ENCODE measurements around the gene STEAP3. TPM values are rescaled to one million over a fixed set of nuclear protein-coding genes. Genes with fewer than 3 reads are reported as not detected.

Gene STEAP3
- total and polyA plus RNA-seq, 12 donors: 5.0 to 18.2 (median 7.4) TPM

- 59 to 76% methylated on average over 9 of the region's 9 CpGs for WGBS, 2 donors
- DNase-seq: no peak
- intact Hi-C loops (cut with DNase I): loop anchor here in 1 of 10 donors (5.0 kb wide), 1 partner anchor 35 kb away; the partner anchor contains the start of gene STEAP3
Measured at GRCh38 chr2:119257198-119257597, 33.6 kb downstream of the STEAP3 start.

GRCh38 chr2:119259296-119259860 is 35.7 kb downstream of the STEAP3 start:
- ATAC-seq (peak in 3 of 8 donors; percentile 38 to 50 (median 40)), DNase-seq (no peak)
- peaks cover 0 to 22% (median 0%) of the 10 kb centered on the region in 9 donors for H3K4me1 ChIP-seq
- no peak overlapping the region for H3K27ac ChIP-seq
- WGBS, 2 donors: 69 to 73% methylated on average over 5 of the region's 5 CpGs
- peaks cover 0 to 15% (median 0%) of the 10 kb centered on the region in 9 donors for H3K36me3 ChIP-seq
- H3K9me3 ChIP-seq: no peaks in the 10 kb centered on the region
- no peak for TF ChIP-seq CTCF (IDR thresholded peaks at IDR 0.05)
- intact Hi-C loops (cut with DNase I): loop anchor here in 1 of 10 donors (5.0 kb wide), 1 partner anchor 37 kb away; the partner anchor contains the start of gene STEAP3
- H3K27me3 ChIP-seq: no peaks in the 10 kb centered on the region
- H3K4me3 ChIP-seq: no peak overlapping the region

More at GRCh38 chr2:119257198-119257597, 33.6 kb downstream of the STEAP3 start:
- Histone ChIP-seq H3K9me3 (no peaks in the 10 kb centered on the region), H3K4me3 (no peak overlapping the region), H3K27ac (no peak overlapping the region), H3K27me3 (no peaks in the 10 kb centered on the region), H3K4me1 (peaks cover 0 to 21% (median 0%) of the 10 kb centered on the region in 9 donors), H3K36me3 (peaks cover 0 to 15% (median 0%) of the 10 kb centered on the region in 9 donors)
- no peak for TF ChIP-seq CTCF (IDR thresholded peaks at IDR 0.05)
- ATAC-seq: peak in 6 of 8 donors; percentile 31 to 86 (median 66)

- ATAC-seq: no peak
- DNase-seq: no peak
- WGBS, 2 donors: 68 to 69% methylated on average over 11 of the region's 11 CpGs
- no peaks in the 10 kb centered on the region for H3K9me3 ChIP-seq
- peaks cover 0 to 1% (median 0%) of the 10 kb centered on the region in 9 donors for H3K36me3 ChIP-seq
- H3K27me3 ChIP-seq: no peaks in the 10 kb centered on the region
- H3K27ac ChIP-seq: no peak overlapping the region
- intact Hi-C loops (cut with DNase I): loop anchor here in 1 of 10 donors (5.0 kb wide), 1 partner anchor 39 kb away; the partner anchor contains the start of gene STEAP3
- H3K4me1 ChIP-seq: peaks cover 0 to 21% (median 0%) of the 10 kb centered on the region in 9 donors
- TF ChIP-seq CTCF (IDR thresholded peaks at IDR 0.05): no peak
- no peak overlapping the region for H3K4me3 ChIP-seq
Measured at GRCh38 chr2:119260646-119261492, 37.2 kb downstream of the STEAP3 start.

GRCh38 chr2:119261493-119262225 is 38.0 kb downstream of the STEAP3 start:
- WGBS, 2 donors: 90 to 93% methylated on average over 17 of the region's 17 CpGs
- ATAC-seq (no peak), DNase-seq (no peak)
- H3K36me3 ChIP-seq: no peaks in the 10 kb centered on the region
- no peaks in the 10 kb centered on the region for H3K9me3 ChIP-seq
- no peaks in the 10 kb centered on the region for H3K27me3 ChIP-seq
- no peak for TF ChIP-seq CTCF (IDR thresholded peaks at IDR 0.05)
- H3K27ac ChIP-seq: no peak overlapping the region
- H3K4me1 ChIP-seq: peaks cover 0 to 14% (median 0%) of the 10 kb centered on the region in 9 donors
- intact Hi-C loops (cut with DNase I): loop anchor here in 1 of 10 donors (5.0 kb wide), 1 partner anchor 39 kb away; the partner anchor contains the start of gene STEAP3
- H3K4me3 ChIP-seq: no peak overlapping the region
